ENCODE results near the gene E2F4.
A peak's percentile ranks its signal among the peaks of the same experiment; 100 is the strongest.

DNA sequence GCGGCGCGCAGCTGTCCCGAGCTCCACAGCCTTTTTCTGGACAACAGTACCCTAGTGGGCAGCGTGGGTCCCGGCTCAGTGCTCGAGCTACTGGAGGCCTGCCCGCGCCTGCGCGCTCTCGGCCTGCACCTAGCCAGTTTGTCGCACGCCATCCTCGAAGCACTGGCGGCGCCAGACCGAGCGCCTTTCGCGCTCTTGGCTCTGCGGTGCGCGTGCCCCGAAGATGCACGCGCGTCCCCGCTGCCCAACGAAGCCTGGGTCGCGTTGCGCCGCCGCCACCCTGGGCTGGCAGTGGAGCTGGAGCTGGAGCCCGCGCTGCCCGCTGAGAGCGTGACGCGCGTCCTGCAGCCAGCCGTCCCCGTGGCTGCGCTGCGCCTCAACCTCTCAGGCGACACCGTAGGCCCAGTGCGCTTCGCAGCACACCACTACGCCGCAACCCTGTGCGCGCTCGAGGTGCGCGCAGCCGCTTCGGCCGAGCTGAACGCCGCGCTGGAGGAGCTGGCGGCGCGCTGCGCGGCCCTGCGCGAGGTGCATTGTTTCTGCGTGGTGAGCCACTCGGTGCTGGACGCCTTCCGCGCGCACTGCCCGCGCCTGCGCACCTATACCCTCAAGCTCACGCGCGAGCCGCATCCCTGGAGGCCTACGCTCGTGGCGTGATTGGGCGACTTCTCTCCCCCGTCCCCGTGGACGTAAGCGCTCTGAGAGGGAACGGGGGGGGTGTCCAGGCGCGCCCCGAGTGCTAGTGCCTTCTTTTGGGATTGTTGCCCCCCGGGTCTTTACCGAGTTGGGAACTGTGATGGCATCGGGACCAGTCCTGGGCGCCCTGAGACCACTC, 28.6 kb upstream of the E2F4 start:
- TF ChIP-seq, protein P1, sequence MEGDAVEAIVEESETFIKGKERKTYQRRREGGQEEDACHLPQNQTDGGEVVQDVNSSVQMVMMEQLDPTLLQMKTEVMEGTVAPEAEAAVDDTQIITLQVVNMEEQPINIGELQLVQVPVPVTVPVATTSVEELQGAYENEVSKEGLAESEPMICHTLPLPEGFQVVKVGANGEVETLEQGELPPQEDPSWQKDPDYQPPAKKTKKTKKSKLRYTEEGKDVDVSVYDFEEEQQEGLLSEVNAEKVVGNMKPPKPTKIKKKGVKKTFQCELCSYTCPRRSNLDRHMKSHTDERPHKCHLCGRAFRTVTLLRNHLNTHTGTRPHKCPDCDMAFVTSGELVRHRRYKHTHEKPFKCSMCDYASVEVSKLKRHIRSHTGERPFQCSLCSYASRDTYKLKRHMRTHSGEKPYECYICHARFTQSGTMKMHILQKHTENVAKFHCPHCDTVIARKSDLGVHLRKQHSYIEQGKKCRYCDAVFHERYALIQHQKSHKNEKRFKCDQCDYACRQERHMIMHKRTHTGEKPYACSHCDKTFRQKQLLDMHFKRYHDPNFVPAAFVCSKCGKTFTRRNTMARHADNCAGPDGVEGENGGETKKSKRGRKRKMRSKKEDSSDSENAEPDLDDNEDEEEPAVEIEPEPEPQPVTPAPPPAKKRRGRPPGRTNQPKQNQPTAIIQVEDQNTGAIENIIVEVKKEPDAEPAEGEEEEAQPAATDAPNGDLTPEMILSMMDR (IDR thresholded peaks at IDR 0.05) = no peak
- TF ChIP-seq POLR2A (IDR thresholded peaks at IDR 0.05) = peak in 1 of 3 donors; percentile 4

Measured in body of pancreas (tissue), 4 donors.